ENCODE results near the gene EPHB4.
"Not testable (repeated sequence)": the region's sequence is repeated elsewhere in the genome, so short reads cannot be mapped to it uniquely, and the experiment has no call there.

The EPHB4 gene

GRCh38 chr7:100768784-100769183, 58.5 kb downstream of the EPHB4 start:
- TF ChIP-seq CTCF (conservative IDR thresholded peaks at IDR 0.05; ENCODE audit: low read depth, low read length), result no peak
- Histone ChIP-seq H3K9ac (no peak overlapping the region), H3K4me1 (ENCODE audit: low read depth, poor library complexity, severe bottlenecking) (no peaks in the 10 kb centered on the region), H3K27ac (no peak overlapping the region), H3K36me3 (ENCODE audit: insufficient read depth) (no peaks in the 10 kb centered on the region), H3K4me3 (IDR thresholded peaks at IDR 0.05; ENCODE audit: insufficient read depth, low read depth, low read length) (no peak overlapping the region), H3K79me2 (ENCODE audit: insufficient read depth, low read depth) (no peaks in the 10 kb centered on the region), H4K20me1 (ENCODE audit: insufficient read depth) (no peaks in the 10 kb centered on the region), H3K27me3 (ENCODE audit: insufficient read depth, low read depth) (peaks cover 90% of the 10 kb centered on the region), H3K4me2 (no peak overlapping the region), H2AFZ (ENCODE audit: low read depth) (no peak overlapping the region)

GRCh38 chr7:100765250-100765649, 62.1 kb downstream of the EPHB4 start:
- Histone ChIP-seq H2AFZ (ENCODE audit: low read depth) (no peak overlapping the region), H3K27me3 (ENCODE audit: insufficient read depth, low read depth) (peaks cover 94% of the 10 kb centered on the region), H4K20me1 (ENCODE audit: insufficient read depth) (no peaks in the 10 kb centered on the region), H3K4me2 (no peak overlapping the region), H3K9ac (no peak overlapping the region), H3K79me2 (ENCODE audit: insufficient read depth, low read depth) (no peaks in the 10 kb centered on the region), H3K27ac (no peak overlapping the region), H3K4me1 (ENCODE audit: low read depth, poor library complexity, severe bottlenecking) (peaks cover 8% of the 10 kb centered on the region), H3K36me3 (ENCODE audit: insufficient read depth) (no peaks in the 10 kb centered on the region), H3K4me3 (IDR thresholded peaks at IDR 0.05; ENCODE audit: insufficient read depth, low read depth, low read length) (no peak overlapping the region)
- no peak for TF ChIP-seq CTCF (conservative IDR thresholded peaks at IDR 0.05; ENCODE audit: low read depth, low read length)

GRCh38 chr7:100764841-100765240, 62.5 kb downstream of the EPHB4 start:
- H3K9ac ChIP-seq, result no peak overlapping the region
- H3K27me3 ChIP-seq (ENCODE audit: insufficient read depth, low read depth), result peaks cover 94% of the 10 kb centered on the region
- no peaks in the 10 kb centered on the region for H4K20me1 ChIP-seq (ENCODE audit: insufficient read depth)
- H3K4me1 ChIP-seq (ENCODE audit: low read depth, poor library complexity, severe bottlenecking), result peaks cover 8% of the 10 kb centered on the region
- no peaks in the 10 kb centered on the region for H3K79me2 ChIP-seq (ENCODE audit: insufficient read depth, low read depth)
- H3K4me2 ChIP-seq, result no peak overlapping the region
- no peak overlapping the region for H3K27ac ChIP-seq
- TF ChIP-seq CTCF (conservative IDR thresholded peaks at IDR 0.05; ENCODE audit: low read depth, low read length), result no peak
- H3K4me3 ChIP-seq (IDR thresholded peaks at IDR 0.05; ENCODE audit: insufficient read depth, low read depth, low read length), result no peak overlapping the region
- no peaks in the 10 kb centered on the region for H3K36me3 ChIP-seq (ENCODE audit: insufficient read depth)
- H2AFZ ChIP-seq (ENCODE audit: low read depth), result no peak overlapping the region

GRCh38 chr7:100763556-100764140, 63.7 kb downstream of the EPHB4 start:
- Histone ChIP-seq H3K9ac (no peak overlapping the region), H3K4me1 (ENCODE audit: low read depth, poor library complexity, severe bottlenecking) (peaks cover 8% of the 10 kb centered on the region), H3K27me3 (ENCODE audit: insufficient read depth, low read depth) (peaks cover 94% of the 10 kb centered on the region), H3K79me2 (ENCODE audit: insufficient read depth, low read depth) (no peaks in the 10 kb centered on the region), H3K27ac (no peak overlapping the region), H4K20me1 (ENCODE audit: insufficient read depth) (no peaks in the 10 kb centered on the region), H3K4me2 (no peak overlapping the region), H3K4me3 (IDR thresholded peaks at IDR 0.05; ENCODE audit: insufficient read depth, low read depth, low read length) (no peak overlapping the region), H2AFZ (ENCODE audit: low read depth) (no peak overlapping the region), H3K36me3 (ENCODE audit: insufficient read depth) (no peaks in the 10 kb centered on the region)
- no peak for TF ChIP-seq CTCF (conservative IDR thresholded peaks at IDR 0.05; ENCODE audit: low read depth, low read length)

- H3K4me3 ChIP-seq (IDR thresholded peaks at IDR 0.05; ENCODE audit: insufficient read depth, low read depth, low read length); H3K9ac ChIP-seq; H2AFZ ChIP-seq (ENCODE audit: low read depth); H4K20me1 ChIP-seq (ENCODE audit: insufficient read depth); H3K4me2 ChIP-seq; H3K79me2 ChIP-seq (ENCODE audit: insufficient read depth, low read depth); H3K4me1 ChIP-seq (ENCODE audit: low read depth, poor library complexity, severe bottlenecking); H3K27ac ChIP-seq; H3K36me3 ChIP-seq (ENCODE audit: insufficient read depth): not testable (repeated sequence)
- H3K27me3 ChIP-seq (ENCODE audit: insufficient read depth, low read depth), result peaks cover 93% of the 10 kb centered on the region
These were observed 64.5 kb downstream of the EPHB4 start for GRCh38 chr7:100762841-100763240.

All from KMS-11 (cell line).